B cell (primary cell): Measurements from ENCODE around the gene ELAC1. TPM values are rescaled to one million over a fixed set of nuclear protein-coding genes. Genes with fewer than 3 reads are reported as not detected.
"Not testable (repeated sequence)": the region's sequence is repeated elsewhere in the genome, so short reads cannot be mapped to it uniquely, and the experiment has no call there.

Experiments
- ATAC-seq: fragments of 200-7000 bp; cut with Tn5 transposase; one replicate; pipeline ENCODE4 v1.10.0; 2021; ENCODE audit warnings: low read depth, mild to moderate bottlenecking, moderate number of reproducible peaks, moderate library complexity
- CTCF ChIA-PET: fragments of 350-600 bp; sonication (Branson Sonifier 250); formaldehyde crosslinking; loops from one replicate; lab custom pipeline; 2021; ENCODE audit warnings: antibody characterized with exemption, inconsistent platforms; lab: Charles Lee
- POLR2A ChIA-PET: fragments of 350-600 bp; sonication (Branson Sonifier 250); formaldehyde crosslinking; loops from one replicate; lab custom pipeline; 2021; ENCODE audit warnings: antibody characterized with exemption; lab: Charles Lee
- DNase-seq: peaks from one replicate; pipeline ENCODE4 v3.0.0; 2013
- H2AFZ ChIP-seq: 2 replicates; pipeline ENCODE4 v1.6.1; 2012; ENCODE audit warnings: mild to moderate bottlenecking, low read depth, low read length; ENCODE audit not compliant: insufficient read depth, poor library complexity, severe bottlenecking
- H3K27ac ChIP-seq, 2 donors: 1 replicate in 1 of 2; 2 replicates in 1 of 2; pipeline ENCODE4 v1.5.1; 2012 to 2013; ENCODE audit warnings: low read length in 2 of 2, mild to moderate bottlenecking in 2 of 2, moderate library complexity in 1 of 2
- H3K27me3 ChIP-seq, 4 experiments: fragments of 200-600 bp in 1 of 4; sonication (generic) in 1 of 4; replicated peaks in 1 of 4; 1 replicate in 2 of 4; 2 replicates in 2 of 4; pipeline versions ENCODE4 v1.6.1 to v1.7.0; 2013 to 2016; ENCODE audit warnings: low read length in 3 of 4, mild to moderate bottlenecking in 2 of 4, mixed read lengths in 1 of 4, moderate library complexity in 1 of 4; ENCODE audit not compliant: insufficient read depth in 4 of 4, control insufficient read depth in 3 of 4; ENCODE audit errors: control extremely low read depth in 1 of 4
- H3K36me3 ChIP-seq, 2 experiments: replicated peaks in 1 of 2; 1 replicate in 1 of 2; 2 replicates in 1 of 2; pipeline versions ENCODE4 v1.6.1 to v1.7.1; 2013; ENCODE audit warnings: low read length in 1 of 2; ENCODE audit not compliant: insufficient read depth in 2 of 2, control insufficient read depth in 1 of 2; ENCODE audit errors: control extremely low read depth in 1 of 2, extremely low read depth in 1 of 2
- H3K4me1 ChIP-seq, 2 donors: fragments of 200-600 bp in 1 of 2; sonication (generic) in 1 of 2; 1 replicate in 1 of 2; 2 replicates in 1 of 2; pipeline versions ENCODE4 v1.5.1 to v1.6.1; 2013 to 2017; ENCODE audit warnings: low read length in 2 of 2; ENCODE audit not compliant: control insufficient read depth in 2 of 2, insufficient read depth in 2 of 2
- H3K4me2 ChIP-seq: replicated peaks from 2 replicates; pipeline ENCODE3; 2012; ENCODE audit warnings: mild to moderate bottlenecking, low read depth, low read length; ENCODE audit not compliant: poor library complexity, severe bottlenecking
- H3K4me3 ChIP-seq, 5 experiments: fragments of 200-600 bp in 1 of 5; sonication (generic) in 1 of 5; 1 replicate in 3 of 5; 2 replicates in 2 of 5; pipeline versions ENCODE4 v1.5.1 to v1.7.0; 2011 to 2016; ENCODE audit warnings: low read length in 4 of 5, mild to moderate bottlenecking in 4 of 5, low read depth in 2 of 5, control low read depth in 1 of 5, moderate library complexity in 1 of 5; ENCODE audit not compliant: insufficient read depth in 1 of 5; ENCODE audit errors: control extremely low read depth in 1 of 5, extremely low read depth in 1 of 5
- H3K79me2 ChIP-seq: fragments of 200-600 bp; sonication (generic); one replicate; pipeline ENCODE4 v1.6.0; 2016; ENCODE audit warnings: low read length; ENCODE audit not compliant: control insufficient read depth, insufficient read depth
- H3K9ac ChIP-seq: fragments of 200-600 bp; sonication (generic); 2 replicates; pipeline ENCODE4 v1.6.1; 2017; ENCODE audit warnings: mild to moderate bottlenecking, low read length, moderate library complexity
- H3K9me3 ChIP-seq, 3 donors: one replicate each; pipeline versions ENCODE4 v1.6.1 to v1.7.1; 2013; ENCODE audit warnings: low read length in 2 of 3; ENCODE audit not compliant: control insufficient read depth in 2 of 3, insufficient read depth in 1 of 3; ENCODE audit errors: control extremely low read depth in 1 of 3
- H4K20me1 ChIP-seq: 2 replicates; pipeline ENCODE4 v1.6.0; 2012; ENCODE audit warnings: mild to moderate bottlenecking, low read length; ENCODE audit not compliant: insufficient read depth, control insufficient read depth, poor library complexity, severe bottlenecking
- H3K27ac Mint-ChIP-seq: one replicate; pipeline ENCODE4 v1.8.0; 2021; ENCODE audit warnings: mixed read lengths
- H3K27me3 Mint-ChIP-seq: one replicate; pipeline ENCODE4 v1.8.0; 2021; ENCODE audit warnings: mixed read lengths
- H3K4me1 Mint-ChIP-seq: one replicate; pipeline ENCODE4 v1.8.0; 2021; ENCODE audit warnings: mixed read lengths
- H3K4me3 Mint-ChIP-seq: one replicate; pipeline ENCODE4 v1.8.0; 2021; ENCODE audit warnings: mixed read lengths
- H3K9me3 Mint-ChIP-seq: one replicate; pipeline ENCODE4 v1.8.0; 2022; ENCODE audit warnings: mixed read lengths; ENCODE audit not compliant: insufficient read depth
- CTCF ChIP-seq: fragments of 200-600 bp; IDR thresholded peaks from one replicate; pipeline ENCODE4 v1.8.0; 2022; ENCODE audit warnings: antibody characterized with exemption, mild to moderate bottlenecking
- EZH2 ChIP-seq: IDR thresholded peaks from 2 replicates; pipeline ENCODE4 v1.6.1; 2012; ENCODE audit warnings: borderline replicate concordance, low read depth, mild to moderate bottlenecking, moderate library complexity, low read length; ENCODE audit not compliant: insufficient read depth, poor library complexity, severe bottlenecking
- WGBS: methylation state at CpG from one replicate; pipeline ENCODE4 v1.1.5; 2013; ENCODE audit warnings: missing lambda C conversion rate; ENCODE audit not compliant: insufficient coverage; 5-methylcytosine and 5-hydroxymethylcytosine counted together
- intact Hi-C: fragments of 100-400 bp; cut with micrococcal nuclease; formaldehyde crosslinking; loops from one replicate; pipeline ENCODE4 v1.10.0; 2022
- polyA plus RNA-seq: library from polyadenylated mRNA; depleted of rRNA; stranded (reverse); fragments of >200 nt; gene quantifications from 2 replicates; pipeline ENCODE4 v1.2.3, GENCODE V29; 2012
- total RNA-seq, 2 donors: library from RNA; stranded (reverse); fragments of 120-200 nt in 1 of 2; gene quantifications; 1 replicate in 1 of 2; 2 replicates in 1 of 2; pipeline versions ENCODE4 v1.2.3 to v1.2.4, GENCODE V29; 2013 to 2022

Gene ELAC1
- total and polyA plus RNA-seq, 2 donors (not counting 1 experiment from before 2014, with no cell fraction given), result 3.8 to 9.9 TPM

DNA sequence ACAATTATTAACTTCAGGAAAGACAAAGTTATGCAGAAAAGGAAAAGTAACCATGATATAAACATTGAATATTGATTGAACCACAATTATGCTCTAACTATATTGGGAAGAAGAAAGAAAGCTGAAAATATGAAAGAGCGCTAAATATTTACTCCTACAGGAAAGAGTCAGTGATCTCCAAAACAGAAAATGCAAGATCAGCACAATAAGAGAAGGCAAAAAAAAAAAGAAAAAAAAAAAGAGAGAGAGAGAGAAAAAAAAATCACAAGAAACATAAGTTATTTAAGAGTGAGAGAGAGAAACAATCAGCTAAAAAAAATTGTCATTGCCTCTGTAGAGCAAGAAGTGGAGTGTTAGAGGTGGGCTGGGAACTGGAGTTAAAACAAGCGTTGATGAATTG, 28.9 kb upstream of the ELAC1 start:
- no peaks in the 10 kb centered on the region for H3K27me3 Mint-ChIP-seq
- POLR2A ChIA-PET, result interaction anchor here (0.7 kb wide), 1 partner anchor 117 kb away, joined by 4 read pairs; no protein-coding TSS in a partner anchor
- H3K9me3 Mint-ChIP-seq, result no peaks in the 10 kb centered on the region
- Histone ChIP-seq H3K9me3 (no peaks in the 10 kb centered on the region), H3K27ac (no peak overlapping the region), H2AFZ (no peak overlapping the region), H3K9ac (no peak overlapping the region), H3K36me3 (peaks cover 3 to 22% of the 10 kb centered on the region in 2 experiments), H3K27me3 (no peaks in the 10 kb centered on the region), H3K4me2 (no peak overlapping the region), H3K79me2 (no peaks in the 10 kb centered on the region), H3K4me1 (peaks cover 6 to 7% of the 10 kb centered on the region in 2 donors), H4K20me1 (no peaks in the 10 kb centered on the region), H3K4me3 (no peak overlapping the region)
- H3K4me1 Mint-ChIP-seq, result peaks cover 9% of the 10 kb centered on the region
- no peak for TF ChIP-seq CTCF
- no peak for TF ChIP-seq EZH2
- no peak overlapping the region for H3K27ac Mint-ChIP-seq
- ATAC-seq, result no peak
- CTCF ChIA-PET, result interaction anchor here (0.7 kb wide), 2 partner anchors 68 to 866 kb away, joined by 3 read pairs; no protein-coding TSS in a partner anchor
- DNase-seq, result no peak
- intact Hi-C loops, result no loop called here
- no peak overlapping the region for H3K4me3 Mint-ChIP-seq
- no CpG with 5 or more reads among the region's 2 CpGs for WGBS

GRCh38 chr18:50944245-50944932, 23.5 kb upstream of the ELAC1 start:
- Histone ChIP-seq H3K79me2 (no peaks in the 10 kb centered on the region), H2AFZ (no peak overlapping the region), H3K27ac (no peak overlapping the region), H3K36me3 (peaks cover 11 to 26% of the 10 kb centered on the region in 2 experiments), H3K4me2 (no peak overlapping the region), H4K20me1 (no peaks in the 10 kb centered on the region), H3K4me1 (no peaks in the 10 kb centered on the region), H3K9me3 (no peaks in the 10 kb centered on the region), H3K9ac (no peak overlapping the region), H3K27me3 (no peaks in the 10 kb centered on the region), H3K4me3 (no peak overlapping the region)
- DNase-seq, result no peak
- H3K4me3 Mint-ChIP-seq, result no peak overlapping the region
- TF ChIP-seq CTCF (no peak), EZH2 (no peak)
- H3K9me3 Mint-ChIP-seq, result no peaks in the 10 kb centered on the region
- 83% methylated on average over 1 of the region's 4 CpGs for WGBS
- H3K27ac Mint-ChIP-seq, result no peak overlapping the region
- no peaks in the 10 kb centered on the region for H3K4me1 Mint-ChIP-seq
- no peaks in the 10 kb centered on the region for H3K27me3 Mint-ChIP-seq
- ChIA-PET POLR2A (no interaction called here), CTCF (no interaction called here)
- no peak for ATAC-seq
- intact Hi-C loops, result no loop called here

GRCh38 chr18:50945918-50946317, 21.9 kb upstream of the ELAC1 start:
- H3K27me3 ChIP-seq, H3K27ac ChIP-seq, H3K79me2 ChIP-seq, H3K9me3 ChIP-seq, H3K27me3 Mint-ChIP-seq, CTCF ChIA-PET, POLR2A ChIA-PET, ATAC-seq, H3K4me3 ChIP-seq, intact Hi-C loops, H3K4me1 Mint-ChIP-seq, H3K9ac ChIP-seq, DNase-seq, H3K4me2 ChIP-seq, H3K4me3 Mint-ChIP-seq, H4K20me1 ChIP-seq, H3K9me3 Mint-ChIP-seq, H3K4me1 ChIP-seq, H2AFZ ChIP-seq: not testable (repeated sequence)
- peak overlapping the region; percentile 15 for H3K27ac Mint-ChIP-seq
- peaks cover 11 to 26% of the 10 kb centered on the region in 2 experiments for H3K36me3 ChIP-seq
- WGBS, result no CpG with 5 or more reads among the region's 2 CpGs
